ENCODE data around the gene TTLL11. TPM values are rescaled to one million over a fixed set of nuclear protein-coding genes. Genes with fewer than 3 reads are reported as not detected.

Gene TTLL11
- polyA plus RNA-seq, 3 donors, result 4.4 to 6.4 (median 6.1) TPM

GRCh38 chr9:121943463-121943862, 149.6 kb downstream of the TTLL11 start:
- 89 to 93% (median 91%) methylated on average over 2 of the region's 2 CpGs for WGBS, 3 donors
- no peak overlapping the region for H3K27ac ChIP-seq (ENCODE audit: low read depth, low read length)

DNA sequence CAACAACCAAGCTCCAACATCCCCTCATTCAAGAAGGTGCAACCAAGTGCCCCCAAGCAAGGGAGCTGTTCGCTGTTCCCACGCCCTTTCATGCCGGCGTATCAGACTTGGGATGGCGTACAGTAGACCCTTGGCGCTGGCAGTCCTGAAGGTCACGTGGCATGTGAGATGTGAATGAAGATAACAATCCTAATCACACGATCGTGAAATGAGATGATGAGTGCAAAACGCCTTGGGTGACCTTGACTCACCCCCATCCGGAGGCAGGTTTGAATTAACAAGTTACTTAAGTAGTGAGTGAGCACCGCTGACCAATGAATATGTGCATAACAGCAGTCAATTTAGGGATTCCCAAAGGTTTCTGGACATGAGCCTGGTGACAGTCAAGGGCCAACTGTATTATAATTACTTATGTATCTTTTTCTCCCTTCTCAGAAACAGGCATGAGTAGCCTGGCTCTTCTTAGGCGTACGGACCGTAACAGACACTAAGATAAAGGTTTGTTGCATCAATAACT, 150.2 kb downstream of the TTLL11 start:
- 90 to 95% (median 93%) methylated on average over 15 of the region's 15 CpGs for WGBS, 3 donors
- H3K27ac ChIP-seq (ENCODE audit: low read depth, low read length), result no peak overlapping the region

DNA sequence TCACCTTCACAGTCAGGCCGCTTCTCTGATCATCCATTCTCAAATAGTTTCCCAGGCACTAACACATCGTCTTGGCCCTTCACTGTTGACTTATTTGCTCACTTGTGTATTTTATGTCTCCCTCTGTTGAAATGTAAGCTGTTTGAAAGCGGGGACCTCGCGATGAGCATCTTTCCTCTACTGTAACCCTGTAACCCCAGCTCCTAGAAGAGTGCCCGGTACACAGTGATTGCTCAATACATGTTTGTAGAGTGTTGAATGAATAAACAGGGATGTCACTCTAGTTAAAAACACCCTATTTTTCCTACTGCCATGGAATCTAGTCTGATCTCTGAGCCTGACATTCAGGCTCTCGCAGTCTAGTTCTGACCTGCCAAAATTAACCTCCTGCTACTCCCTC, 150.8 kb downstream of the TTLL11 start:
- WGBS, 3 donors, result 92 to 93% (median 93%) methylated on average over 7 of the region's 7 CpGs
- H3K27ac ChIP-seq (ENCODE audit: low read depth, low read length), result no peak overlapping the region

DNA sequence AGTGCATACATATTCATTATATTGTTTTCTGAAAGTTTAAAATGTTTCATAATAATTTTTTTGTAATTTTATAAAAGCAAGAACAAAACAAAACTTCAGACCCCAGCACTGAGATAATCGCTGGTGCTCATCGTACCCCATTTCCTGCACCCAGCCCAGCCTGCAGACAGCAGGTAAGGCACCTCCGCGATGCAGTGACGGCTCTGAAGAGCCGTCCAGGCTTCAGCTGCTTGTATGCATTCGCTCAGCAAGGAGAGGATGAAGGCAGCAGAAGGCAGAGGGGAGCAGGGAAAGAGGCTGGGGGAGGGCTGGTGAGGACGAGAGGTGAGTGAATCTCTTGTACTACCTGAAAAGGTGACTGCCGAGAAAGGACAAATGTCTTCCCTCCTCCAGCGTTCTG, 153.5 kb downstream of the TTLL11 start:
- H3K27ac ChIP-seq (ENCODE audit: low read depth, low read length), result no peak overlapping the region
- 75 to 78% (median 78%) methylated on average over 10 of the region's 10 CpGs for WGBS, 3 donors

DNA sequence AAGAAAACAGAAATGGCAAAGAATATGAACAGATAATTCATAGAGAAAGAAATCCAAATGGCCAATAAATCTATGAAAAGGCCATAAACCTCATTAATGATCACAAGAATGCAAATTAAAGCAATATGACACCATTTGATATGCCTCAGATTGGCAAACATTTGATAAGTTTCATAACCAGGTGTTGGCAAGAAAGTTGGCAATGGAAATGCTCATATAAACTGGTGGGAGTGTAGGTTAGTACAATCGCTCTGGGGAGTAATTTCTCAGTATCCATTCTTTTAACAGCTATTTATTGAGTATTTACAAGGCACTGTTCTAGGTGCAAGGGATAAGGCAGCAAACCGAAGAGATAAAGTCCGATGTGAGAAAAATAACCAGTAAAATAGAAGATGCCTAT, 154.5 kb downstream of the TTLL11 start:
- WGBS, 3 donors, result 75 to 90% (median 89%) methylated on average over 3 of the region's 3 CpGs
- H3K27ac ChIP-seq (ENCODE audit: low read depth, low read length), result no peak overlapping the region

DNA sequence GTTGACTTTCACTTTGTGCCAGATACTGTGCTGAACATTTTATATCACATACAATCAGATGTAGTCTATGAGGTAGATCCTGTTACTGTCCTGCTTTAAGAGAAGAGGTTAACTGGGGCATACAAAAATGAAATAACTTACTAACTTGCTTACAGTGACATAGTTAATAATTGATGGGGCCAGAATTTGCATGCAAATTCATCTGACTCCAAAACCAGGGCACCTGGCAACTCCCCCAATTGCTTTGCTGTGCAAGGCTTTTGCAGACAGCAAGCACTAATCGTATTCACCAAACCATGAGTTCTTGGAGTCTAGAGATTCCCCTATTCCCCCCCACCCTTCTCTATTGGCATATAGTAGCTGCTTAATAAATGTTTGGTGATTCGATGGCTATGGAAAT, 155.9 kb downstream of the TTLL11 start:
- H3K27ac ChIP-seq (ENCODE audit: low read depth, low read length), result no peak overlapping the region
- WGBS, 3 donors, result 86 to 98% (median 97%) methylated on average over 2 of the region's 2 CpGs

DNA sequence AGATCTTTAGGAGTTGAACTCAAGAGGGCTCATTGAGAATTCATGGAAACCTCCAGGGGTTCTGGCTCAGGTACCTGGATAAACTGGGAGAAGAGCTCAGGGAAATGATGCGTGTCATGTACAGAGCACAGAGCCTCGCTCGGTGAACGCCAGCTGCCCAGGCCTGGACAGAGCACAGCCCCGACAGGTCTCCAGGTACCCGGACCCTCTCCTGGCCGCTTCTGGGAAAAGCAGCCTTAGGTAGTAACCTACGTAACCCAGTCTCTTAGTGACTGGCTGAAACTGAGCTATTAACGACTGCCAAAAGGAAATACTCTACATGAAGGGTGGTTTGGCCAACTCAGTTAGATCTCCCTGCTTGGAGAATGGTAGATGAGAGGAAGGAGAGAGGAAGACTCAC, 157.4 kb downstream of the TTLL11 start:
- WGBS, 3 donors, result 89 to 95% (median 92%) methylated on average over 9 of the region's 9 CpGs

DNA sequence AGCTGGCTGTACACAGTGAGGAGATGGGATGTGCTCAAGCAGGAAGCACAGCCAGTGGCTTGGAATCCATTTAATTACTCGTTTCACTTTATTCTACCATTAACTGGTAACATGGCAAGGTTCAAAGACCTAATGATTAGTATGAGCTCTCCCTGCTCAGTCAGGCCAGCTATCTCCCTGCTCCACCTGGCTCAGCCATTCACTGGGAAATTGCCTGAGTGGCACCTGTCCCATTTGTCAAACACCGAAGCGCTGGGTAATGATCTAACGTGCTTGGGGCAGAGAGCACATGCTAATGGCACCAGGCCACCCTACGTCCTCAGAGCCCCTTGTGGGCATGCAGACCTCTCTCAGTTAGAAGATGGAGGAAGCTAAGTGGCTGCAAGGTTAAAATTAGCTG, 162.2 kb downstream of the TTLL11 start:
- 84 to 93% (median 86%) methylated on average over 5 of the region's 5 CpGs for WGBS, 3 donors
- no peak overlapping the region for H3K27ac ChIP-seq (ENCODE audit: low read depth, low read length)

More for the DNA sequence above, 157.4 kb downstream of the TTLL11 start:
- no peak overlapping the region for H3K27ac ChIP-seq (ENCODE audit: low read depth, low read length)

- 80 to 86% (median 81%) methylated on average over 12 of the region's 12 CpGs for WGBS, 3 donors
- H3K27ac ChIP-seq (ENCODE audit: low read depth, low read length), result no peak overlapping the region
These were observed 162.9 kb downstream of the TTLL11 start for GRCh38 chr9:121929893-121930875.

DNA sequence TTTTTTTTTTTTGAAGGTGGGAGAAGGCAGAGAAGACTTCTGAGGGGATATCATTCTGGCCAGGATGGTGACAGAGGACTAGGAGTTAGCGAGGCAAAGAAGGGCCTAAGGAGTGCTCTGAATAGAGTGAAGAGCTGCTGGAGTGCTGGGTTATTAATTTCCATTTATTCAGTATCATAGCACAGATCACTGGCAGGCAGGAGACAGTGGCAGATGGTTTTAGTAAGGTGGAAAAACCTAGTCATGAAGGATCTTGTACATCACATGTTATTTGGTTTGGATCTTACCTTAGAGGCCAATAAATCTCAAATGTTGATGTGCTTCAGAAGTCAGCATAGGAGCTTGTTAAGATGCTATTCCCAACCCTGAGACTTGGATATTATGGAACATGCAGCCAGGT, 165.5 kb downstream of the TTLL11 start:
- 96 to 100% (median 98%) methylated on average over 1 of the region's 1 CpG for WGBS, 3 donors
- H3K27ac ChIP-seq (ENCODE audit: low read depth, low read length), result no peak overlapping the region

DNA sequence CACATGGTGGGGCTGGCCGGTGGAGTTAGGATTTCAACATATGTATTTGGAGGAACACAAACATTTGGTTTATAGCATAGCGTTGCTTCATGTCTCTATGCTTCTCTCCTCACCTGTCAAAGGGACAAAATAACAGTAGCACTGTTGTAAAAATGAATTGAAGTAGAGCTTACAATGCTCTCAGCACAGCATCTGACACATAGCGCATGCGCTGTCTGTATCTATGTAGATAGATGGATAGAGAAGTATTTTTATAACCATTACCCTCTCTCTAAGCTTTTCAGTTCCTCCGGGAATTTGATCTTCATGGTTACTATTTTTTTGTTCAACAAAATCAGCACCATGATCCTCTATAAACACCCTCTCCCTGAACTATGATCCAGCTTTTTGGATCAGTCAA, 166.0 kb downstream of the TTLL11 start:
- WGBS, 3 donors, result 88 to 98% (median 89%) methylated on average over 5 of the region's 5 CpGs
- H3K27ac ChIP-seq (ENCODE audit: low read depth, low read length), result no peak overlapping the region

GRCh38 chr9:121926351-121926801, 166.7 kb downstream of the TTLL11 start:
- no peak overlapping the region for H3K27ac ChIP-seq (ENCODE audit: low read depth, low read length)
- WGBS, 3 donors, result 85 to 87% (median 85%) methylated on average over 10 of the region's 10 CpGs

GRCh38 chr9:121925935-121926334, 167.2 kb downstream of the TTLL11 start:
- H3K27ac ChIP-seq (ENCODE audit: low read depth, low read length), result no peak overlapping the region
- whole genome bisulfite sequencing, 3 donors, result 91 to 93% (median 91%) methylated on average over 12 of the region's 12 CpGs

DNA sequence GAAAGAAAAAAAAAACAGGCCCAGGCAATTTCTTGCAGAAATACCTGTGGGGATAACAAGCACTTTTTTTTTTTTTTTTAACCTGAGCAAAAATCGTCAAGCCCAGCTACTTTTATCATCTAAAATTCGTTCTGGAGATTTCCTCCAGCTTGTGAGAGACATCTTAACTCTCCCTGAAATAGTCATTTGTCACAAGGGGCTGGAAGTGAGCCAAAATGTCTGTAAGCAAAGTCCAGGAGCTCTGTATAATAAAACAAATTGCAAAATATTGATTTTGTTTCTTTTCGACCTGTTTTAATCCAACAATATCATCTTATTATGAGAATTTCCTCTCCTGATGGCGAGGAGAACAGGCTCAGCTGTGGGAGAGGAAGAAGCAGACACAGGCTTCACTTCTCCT, 168.4 kb downstream of the TTLL11 start:
- WGBS, 3 donors, result 30 to 68% (median 60%) methylated on average over 4 of the region's 4 CpGs
- no peak overlapping the region for H3K27ac ChIP-seq (ENCODE audit: low read depth, low read length)

GRCh38 chr9:121921444-121921843, 171.7 kb downstream of the TTLL11 start:
- no peak overlapping the region for H3K27ac ChIP-seq (ENCODE audit: low read depth, low read length)
- 80 to 100% (median 92%) methylated on average over 1 of the region's 1 CpG for WGBS, 3 donors

DNA sequence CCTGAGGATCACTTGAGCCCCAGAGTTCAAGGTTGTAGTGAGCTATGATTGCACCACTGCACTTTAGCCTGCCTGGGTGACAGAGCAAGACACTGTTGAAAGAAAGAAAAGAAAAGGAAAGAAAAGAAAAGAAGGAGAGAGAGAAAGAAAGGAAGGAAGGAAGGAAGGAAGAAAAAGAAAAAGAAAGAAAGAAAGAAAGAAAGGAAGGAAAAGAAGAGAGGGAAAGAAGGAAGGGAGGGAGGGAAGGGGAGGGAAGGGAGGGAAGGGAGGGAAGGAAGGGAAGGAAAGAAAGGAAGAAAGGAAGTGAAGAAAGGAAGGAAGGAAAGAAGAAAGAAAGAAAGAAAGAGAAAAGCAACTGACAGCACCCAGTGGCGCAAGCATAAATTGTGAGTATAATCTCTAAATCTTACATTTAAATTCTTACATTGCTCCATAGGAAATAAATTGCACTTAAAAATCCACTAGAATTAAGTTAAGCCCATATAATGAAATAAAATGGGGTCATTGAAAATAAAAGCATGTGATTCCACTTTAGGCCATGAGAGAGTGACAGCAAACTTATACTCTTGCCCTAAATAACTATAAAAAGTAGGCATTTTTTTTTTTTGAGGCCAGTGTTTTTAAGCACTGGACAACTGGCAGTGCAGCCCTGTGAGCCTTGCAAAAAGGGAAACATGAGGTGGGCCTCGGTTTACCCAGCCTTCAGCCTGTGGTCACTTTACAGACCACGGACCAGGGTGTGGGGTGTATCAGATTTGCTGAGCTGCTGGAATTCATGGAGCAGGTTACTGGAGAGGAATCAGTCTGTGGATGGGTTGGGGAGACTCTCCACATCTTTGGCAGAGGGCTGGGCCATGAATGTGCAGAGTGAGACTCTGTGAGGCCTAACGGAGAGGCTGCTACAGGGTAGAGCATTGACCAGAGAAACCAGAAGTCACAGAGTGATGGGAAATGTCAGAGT, 175.5 kb downstream of the TTLL11 start:
- WGBS, 3 donors, result 92 to 100% (median 94%) methylated on average over 4 of the region's 4 CpGs

GRCh38 chr9:121915304-121915625, 177.8 kb downstream of the TTLL11 start:
- H3K27ac ChIP-seq (ENCODE audit: low read depth, low read length), result no peak overlapping the region
- 89 to 98% (median 89%) methylated on average over 4 of the region's 4 CpGs for WGBS, 3 donors

More for the DNA sequence above, 175.5 kb downstream of the TTLL11 start:
- no peak overlapping the region for H3K27ac ChIP-seq (ENCODE audit: low read depth, low read length)

GRCh38 chr9:121914604-121915303, 178.4 kb downstream of the TTLL11 start:
- H3K27ac ChIP-seq (ENCODE audit: low read depth, low read length), result no peak overlapping the region
- WGBS, 3 donors, result 83 to 92% (median 86%) methylated on average over 10 of the region's 10 CpGs
